GM12875 (cell line): ENCODE measurements around the gene ATAD5.
"Not testable (repeated sequence)": the region's sequence is repeated elsewhere in the genome, so short reads cannot be mapped to it uniquely, and the experiment has no call there.

Experiments used
- H3K4me3 ChIP-seq: one replicate; pipeline ENCODE4 v1.5.1; 2011; ENCODE audit warnings: low read depth, low read length, control low read depth
- CTCF ChIP-seq: IDR thresholded peaks from 2 replicates; pipeline ENCODE4 v1.5.1; 2011; ENCODE audit warnings: low read depth, mild to moderate bottlenecking, control low read depth, inconsistent platforms, low read length, moderate library complexity, borderline replicate concordance; ENCODE audit not compliant: insufficient read depth

The ATAD5 gene

GRCh38 chr17:30922235-30923030 lies 90.7 kb downstream of the ATAD5 start:
- no peak for TF ChIP-seq CTCF
- peak overlapping the region; percentile 45 for H3K4me3 ChIP-seq

GRCh38 chr17:30924341-30924740 lies 92.6 kb downstream of the ATAD5 start:
- no peak overlapping the region for H3K4me3 ChIP-seq
- TF ChIP-seq CTCF: no peak

- H3K4me3 ChIP-seq: no peak overlapping the region
Measured at GRCh38 chr17:30926516-30926915, 94.8 kb downstream of the ATAD5 start.

GRCh38 chr17:30927756-30928155 lies 96.0 kb downstream of the ATAD5 start:
- no peak for TF ChIP-seq CTCF
- H3K4me3 ChIP-seq: no peak overlapping the region

More at GRCh38 chr17:30926516-30926915, 94.8 kb downstream of the ATAD5 start:
- no peak for TF ChIP-seq CTCF

GRCh38 chr17:30928584-30928983 lies 96.8 kb downstream of the ATAD5 start:
- no peak for TF ChIP-seq CTCF
- no peak overlapping the region for H3K4me3 ChIP-seq

GRCh38 chr17:30929081-30929633 lies 97.4 kb downstream of the ATAD5 start:
- no peak for TF ChIP-seq CTCF
- H3K4me3 ChIP-seq: no peak overlapping the region

GRCh38 chr17:30929861-30930260 lies 98.1 kb downstream of the ATAD5 start:
- not testable (repeated sequence) for H3K4me3 ChIP-seq

- no peak overlapping the region for H3K4me3 ChIP-seq
- TF ChIP-seq CTCF: no peak
Measured at GRCh38 chr17:30930495-30930894, 98.7 kb downstream of the ATAD5 start.

GRCh38 chr17:30931582-30931981 lies 99.8 kb downstream of the ATAD5 start:
- H3K4me3 ChIP-seq: not testable (repeated sequence)
